Stimulated activated CD8-positive, alpha-beta memory T cell treated with anti-CD3 and anti-CD28 coated beads, Interleukin-4, amount 100 ng/mL, for 4 hours (primary cell): ENCODE data around the gene PRKN.
"Not testable (repeated sequence)": the region's sequence is repeated elsewhere in the genome, so short reads cannot be mapped to it uniquely, and the experiment has no call there.

ENCODE experiments used
- DNase-seq, 2 donors: peaks; one replicate each; pipeline ENCODE4 v3.0.0-alpha.2; 2020; ENCODE audit warnings: low read depth in 2 of 2, low spot score in 1 of 2

The PRKN gene

GRCh38 chr6:161540532-161540931 lies 1187.0 kb downstream of the PRKN start:
- DNase-seq, result no peak

GRCh38 chr6:161536224-161536630 lies 1191.3 kb downstream of the PRKN start:
- no peak for DNase-seq

GRCh38 chr6:161534264-161534873 lies 1193.2 kb downstream of the PRKN start:
- no peak for DNase-seq

GRCh38 chr6:161533266-161533665 lies 1194.3 kb downstream of the PRKN start:
- no peak for DNase-seq

- DNase-seq, result no peak
Observed at GRCh38 chr6:161532536-161532935, 1195.0 kb downstream of the PRKN start.

GRCh38 chr6:161526794-161527193 lies 1200.8 kb downstream of the PRKN start:
- DNase-seq, result no peak

GRCh38 chr6:161523362-161523761 lies 1204.2 kb downstream of the PRKN start:
- DNase-seq, result no peak

GRCh38 chr6:161522276-161522675 lies 1205.3 kb downstream of the PRKN start:
- no peak for DNase-seq

- no peak for DNase-seq
Observed at GRCh38 chr6:161511447-161512095, 1216.0 kb downstream of the PRKN start.

GRCh38 chr6:161508341-161508740 lies 1219.2 kb downstream of the PRKN start:
- DNase-seq, result no peak

- no peak for DNase-seq
Observed at GRCh38 chr6:161507375-161507774, 1220.2 kb downstream of the PRKN start.

GRCh38 chr6:161503570-161503969 lies 1224.0 kb downstream of the PRKN start:
- DNase-seq, result no peak

- no peak for DNase-seq
Observed at GRCh38 chr6:161498881-161499280, 1228.7 kb downstream of the PRKN start.

GRCh38 chr6:161498359-161498758 lies 1229.2 kb downstream of the PRKN start:
- no peak for DNase-seq

- DNase-seq, result no peak
Observed at GRCh38 chr6:161496941-161497340, 1230.6 kb downstream of the PRKN start.

- not testable (repeated sequence) for DNase-seq
Observed at GRCh38 chr6:161496271-161496670, 1231.3 kb downstream of the PRKN start.

GRCh38 chr6:161494566-161494965 lies 1233.0 kb downstream of the PRKN start:
- no peak for DNase-seq

- DNase-seq, result no peak
Observed at GRCh38 chr6:161493576-161494118, 1233.9 kb downstream of the PRKN start.

GRCh38 chr6:161489626-161490306 lies 1237.8 kb downstream of the PRKN start:
- no peak for DNase-seq

- no peak for DNase-seq
Observed at GRCh38 chr6:161487694-161488093, 1239.9 kb downstream of the PRKN start.

GRCh38 chr6:161487217-161487531 lies 1240.4 kb downstream of the PRKN start:
- DNase-seq, result no peak
